ENCODE data around the gene TYW3.
"Not testable (repeated sequence)": the region's sequence is repeated elsewhere in the genome, so short reads cannot be mapped to it uniquely, and the experiment has no call there.

The TYW3 gene

DNA sequence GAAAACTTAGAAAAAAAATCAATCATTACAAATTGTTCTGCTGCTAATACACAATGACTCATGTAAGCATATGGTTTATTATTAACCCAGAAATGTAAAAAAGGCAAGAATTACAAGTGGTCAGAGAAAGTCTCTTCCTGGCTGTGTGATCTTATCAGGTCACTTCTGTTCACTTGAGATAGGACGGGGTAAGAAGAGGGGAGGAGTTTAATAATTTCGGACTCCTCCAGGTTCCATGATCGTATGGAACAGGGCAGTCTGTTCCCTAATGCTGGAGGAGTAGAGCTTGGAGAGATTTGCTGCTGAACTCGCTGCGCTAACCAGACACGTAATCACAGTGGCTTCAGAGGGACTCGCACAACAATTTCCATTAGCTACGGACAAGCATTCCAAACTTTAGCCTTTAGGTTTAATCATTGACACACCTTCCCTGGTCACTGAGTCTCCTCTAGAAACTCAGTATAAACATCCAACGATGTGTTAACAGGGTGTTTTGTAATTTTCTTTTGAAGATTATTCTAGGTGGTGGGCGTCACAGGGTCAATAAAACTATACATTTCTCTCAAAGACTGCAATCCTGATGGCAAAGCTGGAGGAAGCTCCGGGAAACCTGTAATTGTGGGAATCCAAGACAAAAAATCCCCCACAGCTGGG, 1.4 kb upstream of the TYW3 start:
- DNase-seq = no peak

GRCh38 chr1:74732071-74732946, 643 bp upstream of the TYW3 start:
- DNase-seq = not testable (repeated sequence)

- DNase-seq = peak; percentile 71
Observed at GRCh38 chr1:74733604-74734484, 892 bp downstream of the TYW3 start.

DNA sequence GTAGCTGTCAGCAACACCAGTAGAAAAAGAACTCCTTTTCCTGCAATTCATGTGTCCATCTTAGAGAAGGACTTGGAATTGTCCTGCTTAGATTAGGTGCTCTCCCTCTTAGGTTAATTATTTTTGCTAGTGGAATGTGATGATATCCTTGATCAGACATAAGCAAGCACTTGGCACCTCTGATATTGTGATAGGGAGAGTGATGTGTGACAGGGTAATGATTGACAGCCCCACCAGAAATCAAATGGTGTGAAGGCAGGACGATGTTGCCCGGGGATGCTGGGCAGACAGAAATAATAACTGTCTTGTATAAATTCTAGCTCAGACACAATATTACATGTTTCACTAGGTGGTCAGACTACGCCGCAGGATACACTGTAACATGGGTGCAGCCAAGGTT, 4.4 kb downstream of the TYW3 start:
- no peak for DNase-seq

- DNase-seq = not testable (repeated sequence)
Observed at GRCh38 chr1:74740307-74740980, 7.5 kb downstream of the TYW3 start.

DNA sequence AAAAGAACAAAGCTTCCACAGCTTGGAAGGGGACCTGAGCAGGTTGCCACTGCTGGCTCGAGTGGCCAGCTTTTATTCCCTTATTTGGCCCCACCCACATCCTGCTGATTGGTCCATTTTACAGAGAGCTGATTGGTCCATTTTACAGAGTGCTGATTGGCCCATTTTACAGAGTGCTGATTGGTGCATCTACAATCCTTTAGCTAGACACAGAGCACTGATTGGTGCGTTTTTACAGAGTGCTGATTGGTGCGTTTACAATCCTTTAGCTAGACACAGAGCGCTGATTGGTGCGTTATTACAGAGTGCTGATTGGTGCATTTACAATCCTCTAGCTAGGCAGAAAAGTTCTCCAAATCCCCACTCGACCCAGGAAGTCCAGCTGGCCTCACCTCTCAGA, 12.3 kb downstream of the TYW3 start:
- DNase-seq = not testable (repeated sequence)

DNA sequence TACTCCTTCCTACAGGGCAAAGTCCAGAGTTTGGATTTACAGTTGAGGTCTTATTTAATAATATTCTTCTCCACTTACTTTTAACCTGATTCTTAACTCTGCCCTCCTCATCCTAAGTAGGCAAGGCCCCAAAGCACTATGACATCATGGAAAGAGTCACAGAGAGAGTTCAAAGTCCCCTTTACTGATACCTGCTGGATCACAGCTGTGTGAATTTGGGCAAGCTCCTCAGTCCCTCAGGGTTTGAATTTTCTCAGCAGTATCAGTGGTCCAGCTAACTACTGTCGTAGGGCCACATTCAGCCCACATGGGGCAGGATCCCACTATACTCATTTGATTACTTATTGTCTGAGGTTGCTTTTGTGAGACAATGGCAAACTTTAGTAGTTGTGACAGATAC, 16.0 kb downstream of the TYW3 start:
- DNase-seq = no peak

- no peak for DNase-seq
Observed at GRCh38 chr1:74753104-74753503, 20.2 kb downstream of the TYW3 start.

- DNase-seq = no peak
Observed at GRCh38 chr1:74755475-74755874, 22.5 kb downstream of the TYW3 start.

DNA sequence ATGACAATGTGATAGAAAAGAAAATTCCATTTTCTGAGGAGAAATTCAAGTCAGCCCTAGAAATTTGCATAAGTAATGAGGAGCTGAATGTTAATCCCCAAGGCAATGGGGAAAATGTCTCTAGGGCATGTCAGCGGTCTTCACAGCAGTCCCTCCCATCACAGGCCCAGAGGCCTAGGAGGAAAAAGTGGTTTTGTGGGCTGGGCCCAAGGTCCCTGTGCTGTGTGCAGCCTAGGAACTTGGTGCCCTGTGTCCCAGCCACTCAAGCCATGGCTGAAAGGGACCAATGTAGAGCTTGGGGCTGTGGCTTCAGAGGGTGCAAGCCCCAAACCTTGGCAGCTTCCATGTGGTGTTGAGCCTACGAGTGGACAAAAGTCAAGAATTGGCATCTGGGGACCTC, 23.7 kb downstream of the TYW3 start:
- not testable (repeated sequence) for DNase-seq

GRCh38 chr1:74763807-74764206, 30.9 kb downstream of the TYW3 start:
- no peak for DNase-seq

- DNase-seq = no peak
Observed at GRCh38 chr1:74766579-74766978, 33.6 kb downstream of the TYW3 start.

DNA sequence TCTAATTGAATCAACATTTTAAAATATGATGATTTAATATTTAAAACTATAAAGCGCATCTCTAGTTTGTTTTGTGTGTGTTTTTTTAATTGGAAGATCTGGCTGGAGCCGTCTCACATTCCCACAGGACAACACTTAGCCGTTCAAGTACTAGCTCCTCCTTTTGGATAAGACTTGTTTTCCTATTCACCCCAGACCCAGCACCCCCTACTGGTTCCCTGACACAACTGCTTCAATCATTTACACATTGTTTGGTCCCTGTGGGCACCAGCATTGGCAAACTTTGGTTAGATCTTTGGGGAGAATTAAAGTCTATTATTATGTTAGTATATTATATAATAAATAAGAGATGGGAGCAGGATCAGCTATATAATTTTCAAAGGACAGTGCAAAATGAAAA, 34.5 kb downstream of the TYW3 start:
- DNase-seq = no peak

DNA sequence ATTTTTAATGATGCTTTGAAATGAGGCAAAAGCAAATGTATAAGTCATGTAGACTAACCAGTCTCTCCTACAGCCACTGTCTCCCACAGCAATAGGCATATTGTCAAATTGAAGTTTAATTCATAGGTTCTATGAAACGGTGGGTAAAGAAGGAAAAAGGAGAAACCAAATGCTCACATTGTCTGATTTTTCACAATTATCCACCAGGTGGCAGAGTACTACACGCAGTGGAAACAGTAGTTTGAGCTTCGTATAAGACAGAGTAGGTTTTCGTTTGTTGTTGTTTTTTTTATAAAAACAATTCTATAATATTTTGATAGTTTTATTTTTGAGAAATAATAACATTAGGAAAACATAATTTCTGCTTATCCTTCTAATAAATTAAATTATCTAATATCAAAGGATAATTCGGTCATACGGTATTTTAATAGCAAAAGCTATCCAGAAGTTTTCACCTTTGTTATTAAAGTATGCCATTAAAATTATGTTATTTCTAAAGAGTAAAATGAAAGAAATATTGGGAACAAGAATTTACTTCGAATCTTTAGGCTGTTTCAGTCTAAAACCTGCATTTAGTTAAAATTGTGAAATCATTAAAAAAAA, 39.1 kb downstream of the TYW3 start:
- peak; percentile 43 for DNase-seq

- DNase-seq = peak; percentile 11
Observed at GRCh38 chr1:74772945-74773344, 40.0 kb downstream of the TYW3 start.

DNA sequence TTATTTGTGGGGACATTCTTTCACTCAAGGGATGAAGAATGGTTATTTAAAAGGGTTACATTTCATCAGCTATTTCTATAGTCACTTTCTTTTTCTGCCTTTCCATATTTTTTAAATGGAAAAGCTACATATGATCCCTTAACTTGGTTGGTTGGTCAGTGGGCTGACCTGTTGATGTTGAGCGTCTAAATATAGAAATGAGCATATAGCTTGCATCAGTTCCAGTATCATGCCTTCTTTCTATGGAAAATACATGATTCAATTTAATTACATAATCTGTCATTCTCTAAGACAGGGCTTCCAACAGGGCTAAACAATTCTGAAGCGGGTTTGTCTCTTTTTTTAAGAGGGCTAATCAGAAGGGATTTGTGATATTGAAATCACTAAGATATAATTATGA, 40.6 kb downstream of the TYW3 start:
- DNase-seq = no peak

GRCh38 chr1:74775735-74776134, 42.8 kb downstream of the TYW3 start:
- no peak for DNase-seq

GRCh38 chr1:74777525-74777924, 44.6 kb downstream of the TYW3 start:
- DNase-seq = no peak

DNA sequence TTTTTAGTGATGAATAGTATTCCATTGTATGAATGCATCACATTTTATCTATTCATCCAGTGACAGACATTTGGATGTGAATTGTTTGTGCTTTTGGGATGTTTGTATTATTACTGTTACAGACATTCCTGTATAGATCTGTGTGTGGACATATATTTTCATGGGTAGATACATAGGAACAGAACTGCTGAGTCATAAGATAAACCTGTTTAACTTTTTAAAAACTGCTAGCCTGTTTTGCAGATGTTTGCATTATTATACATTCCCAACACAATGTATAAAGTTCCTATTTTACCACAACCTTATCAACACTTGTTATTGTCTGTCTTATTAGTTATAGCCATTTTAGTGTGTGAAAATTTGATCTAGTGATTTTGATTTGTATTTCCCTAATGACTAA, 46.8 kb downstream of the TYW3 start:
- DNase-seq = no peak

- no peak for DNase-seq
Observed at GRCh38 chr1:74780594-74780993, 47.6 kb downstream of the TYW3 start.

DNA sequence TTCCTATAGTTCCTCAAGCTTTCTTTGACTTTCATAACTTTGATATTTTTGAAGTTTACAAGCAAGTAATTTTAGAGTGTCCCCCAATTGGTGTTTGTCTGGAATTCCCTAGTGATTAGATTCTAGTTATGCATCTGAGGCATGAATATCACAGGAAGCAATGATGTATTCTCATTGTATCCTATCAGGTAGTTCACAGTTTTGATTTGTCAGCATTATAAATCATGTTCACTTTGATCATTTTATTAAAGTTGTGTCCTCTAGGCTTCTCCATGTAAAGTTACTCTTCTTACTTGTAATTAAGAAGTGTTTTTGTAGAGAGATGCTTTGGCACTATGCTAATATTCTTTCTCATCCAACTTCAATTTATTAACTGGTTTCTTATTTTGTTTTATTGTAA, 53.0 kb downstream of the TYW3 start:
- no peak for DNase-seq

- peak; percentile 88 for DNase-seq
Observed at GRCh38 chr1:74790453-74790852, 57.5 kb downstream of the TYW3 start.
